GM21381 (cell line): Measurements from ENCODE around the gene CAMK2G.
"Not testable (repeated sequence)": the region's sequence is repeated elsewhere in the genome, so short reads cannot be mapped to it uniquely, and the experiment has no call there.

ENCODE experiments used
- ATAC-seq: cut with Tn5 transposase; IDR thresholded peaks from one replicate; pipeline ENCODE4 v1.9.1; 2021; ENCODE audit warnings: mild to moderate bottlenecking, moderate library complexity; ENCODE audit not compliant: unreplicated experiment

Gene CAMK2G

GRCh38 chr10:73874267-73875138 is at the start of gene CAMK2G:
CAMK2G (minus strand) TSS chr10:73874555; CDS start chr10:73874461, 94 bp downstream.
- peak; percentile 76 for ATAC-seq

GRCh38 chr10:73922864-73923133 is 48.4 kb upstream of the CAMK2G start:
- no peak for ATAC-seq

- no peak for ATAC-seq
Observed at GRCh38 chr10:73922007-73922863, 47.9 kb upstream of the CAMK2G start.

- ATAC-seq, result no peak
Observed at GRCh38 chr10:73920089-73920488, 45.7 kb upstream of the CAMK2G start.

- ATAC-seq, result not testable (repeated sequence)
Observed at GRCh38 chr10:73919481-73919880, 45.1 kb upstream of the CAMK2G start.

- no peak for ATAC-seq
Observed at GRCh38 chr10:73917566-73918305, 43.4 kb upstream of the CAMK2G start.

GRCh38 chr10:73916761-73917470 is 42.6 kb upstream of the CAMK2G start:
- no peak for ATAC-seq

- ATAC-seq, result no peak
Observed at GRCh38 chr10:73915206-73915851, 41.0 kb upstream of the CAMK2G start.

- no peak for ATAC-seq
Observed at GRCh38 chr10:73914036-73914435, 39.7 kb upstream of the CAMK2G start.

- no peak for ATAC-seq
Observed at GRCh38 chr10:73911553-73912004, 37.2 kb upstream of the CAMK2G start.

GRCh38 chr10:73910764-73911552 is 36.6 kb upstream of the CAMK2G start, which contains the start of gene PLAU:
PLAU (plus strand) TSS chr10:73911132; CDS start chr10:73911556, 424 bp downstream.
- no peak for ATAC-seq

GRCh38 chr10:73910401-73910763 is 36.0 kb upstream of the CAMK2G start:
- ATAC-seq, result no peak

GRCh38 chr10:73909540-73910115 is 35.3 kb upstream of the CAMK2G start:
- no peak for ATAC-seq

GRCh38 chr10:73908853-73909539 is 34.6 kb upstream of the CAMK2G start:
- ATAC-seq, result peak; percentile 51

- ATAC-seq, result no peak
Observed at GRCh38 chr10:73907841-73908517, 33.6 kb upstream of the CAMK2G start.

GRCh38 chr10:73906524-73907447 is 32.4 kb upstream of the CAMK2G start:
- no peak for ATAC-seq
